Tibial artery (tissue), 4 donors: ENCODE results near the gene ANKRD40CL.
"Not testable (repeated sequence)": the region's sequence is repeated elsewhere in the genome, so short reads cannot be mapped to it uniquely, and the experiment has no call there.

Source experiments
- DNase-seq, 2 donors: peaks; one replicate each; pipeline ENCODE4 v3.0.0-alpha.2; 2019
- H3K27ac ChIP-seq, 2 donors: fragments of 200-600 bp; sonication (generic) in 1 of 2; 1 replicate in 1 of 2; 2 replicates in 1 of 2; pipeline ENCODE4 v1.5.1; 2018 to 2019; ENCODE audit warnings: mild to moderate bottlenecking in 1 of 2
- H3K27me3 ChIP-seq, 2 donors: fragments of 200-600 bp; sonication (generic) in 1 of 2; one replicate each; pipeline versions ENCODE4 v1.5.1 to v1.6.0; 2016 to 2019
- H3K36me3 ChIP-seq, 3 donors: fragments of 200-600 bp; sonication (generic) in 2 of 3; one replicate each; pipeline ENCODE4 v1.5.1; 2016 to 2019; ENCODE audit warnings: mild to moderate bottlenecking in 2 of 3
- H3K4me1 ChIP-seq, 4 donors: fragments of 200-600 bp; sonication (generic) in 2 of 4; 1 replicate in 3 of 4; 2 replicates in 1 of 4; pipeline ENCODE4 v1.5.1; 2016 to 2019
- H3K4me3 ChIP-seq, 2 donors: fragments of 200-600 bp; sonication (generic) in 1 of 2; 1 replicate in 1 of 2; 2 replicates in 1 of 2; pipeline ENCODE4 v1.5.1; 2018 to 2019; ENCODE audit warnings: mild to moderate bottlenecking in 2 of 2
- H3K9me3 ChIP-seq, 3 donors: fragments of 200-600 bp; sonication (generic) in 1 of 3; one replicate each; pipeline ENCODE4 v1.5.1; 2016 to 2019
- intact Hi-C: fragments of 100-400 bp; cut with DNase I; formaldehyde crosslinking; loops from one replicate; pipeline ENCODE4 v1.15.0; 2023; ENCODE audit warnings: low total_unique reads
- TF ChIP-seq, protein P1 (sequence below), 2 experiments: fragments of 200-600 bp in 1 of 2; fragments of 450-650 bp in 1 of 2; IDR thresholded peaks; one replicate each; pipeline ENCODE4 v1.5.1; 2017 to 2019; ENCODE audit warnings: antibody characterized with exemption in 2 of 2, mild to moderate bottlenecking in 1 of 2, moderate library complexity in 1 of 2

The ANKRD40CL gene

DNA sequence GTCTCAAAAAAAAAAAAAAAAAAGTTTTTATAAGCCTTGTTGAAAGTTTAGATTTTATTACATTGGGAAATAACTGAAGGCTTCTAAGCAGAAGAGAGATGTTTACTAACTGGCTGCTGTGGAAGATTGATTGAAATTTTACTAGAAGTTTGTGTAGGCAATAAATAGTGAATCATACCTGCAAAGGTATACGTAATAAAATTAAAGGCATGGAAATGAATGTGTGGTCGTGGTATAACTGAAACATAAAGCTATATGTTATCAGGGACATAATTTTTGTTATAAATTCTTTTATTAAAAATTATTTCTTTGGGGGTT is 39.2 kb downstream of the ANKRD40CL start:
- H3K4me1 ChIP-seq, result peaks cover 3 to 99% (median 59%) of the 10 kb centered on the region in 4 donors
- H3K9me3 ChIP-seq, result no peaks in the 10 kb centered on the region
- TF ChIP-seq, protein P1, sequence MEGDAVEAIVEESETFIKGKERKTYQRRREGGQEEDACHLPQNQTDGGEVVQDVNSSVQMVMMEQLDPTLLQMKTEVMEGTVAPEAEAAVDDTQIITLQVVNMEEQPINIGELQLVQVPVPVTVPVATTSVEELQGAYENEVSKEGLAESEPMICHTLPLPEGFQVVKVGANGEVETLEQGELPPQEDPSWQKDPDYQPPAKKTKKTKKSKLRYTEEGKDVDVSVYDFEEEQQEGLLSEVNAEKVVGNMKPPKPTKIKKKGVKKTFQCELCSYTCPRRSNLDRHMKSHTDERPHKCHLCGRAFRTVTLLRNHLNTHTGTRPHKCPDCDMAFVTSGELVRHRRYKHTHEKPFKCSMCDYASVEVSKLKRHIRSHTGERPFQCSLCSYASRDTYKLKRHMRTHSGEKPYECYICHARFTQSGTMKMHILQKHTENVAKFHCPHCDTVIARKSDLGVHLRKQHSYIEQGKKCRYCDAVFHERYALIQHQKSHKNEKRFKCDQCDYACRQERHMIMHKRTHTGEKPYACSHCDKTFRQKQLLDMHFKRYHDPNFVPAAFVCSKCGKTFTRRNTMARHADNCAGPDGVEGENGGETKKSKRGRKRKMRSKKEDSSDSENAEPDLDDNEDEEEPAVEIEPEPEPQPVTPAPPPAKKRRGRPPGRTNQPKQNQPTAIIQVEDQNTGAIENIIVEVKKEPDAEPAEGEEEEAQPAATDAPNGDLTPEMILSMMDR (IDR thresholded peaks at IDR 0.05), result no peak
- intact Hi-C loops, result no loop called here
- no peak overlapping the region for H3K4me3 ChIP-seq
- DNase-seq, result no peak
- H3K27me3 ChIP-seq, result no peaks in the 10 kb centered on the region
- H3K36me3 ChIP-seq, result no peaks in the 10 kb centered on the region
- no peak overlapping the region for H3K27ac ChIP-seq

DNA sequence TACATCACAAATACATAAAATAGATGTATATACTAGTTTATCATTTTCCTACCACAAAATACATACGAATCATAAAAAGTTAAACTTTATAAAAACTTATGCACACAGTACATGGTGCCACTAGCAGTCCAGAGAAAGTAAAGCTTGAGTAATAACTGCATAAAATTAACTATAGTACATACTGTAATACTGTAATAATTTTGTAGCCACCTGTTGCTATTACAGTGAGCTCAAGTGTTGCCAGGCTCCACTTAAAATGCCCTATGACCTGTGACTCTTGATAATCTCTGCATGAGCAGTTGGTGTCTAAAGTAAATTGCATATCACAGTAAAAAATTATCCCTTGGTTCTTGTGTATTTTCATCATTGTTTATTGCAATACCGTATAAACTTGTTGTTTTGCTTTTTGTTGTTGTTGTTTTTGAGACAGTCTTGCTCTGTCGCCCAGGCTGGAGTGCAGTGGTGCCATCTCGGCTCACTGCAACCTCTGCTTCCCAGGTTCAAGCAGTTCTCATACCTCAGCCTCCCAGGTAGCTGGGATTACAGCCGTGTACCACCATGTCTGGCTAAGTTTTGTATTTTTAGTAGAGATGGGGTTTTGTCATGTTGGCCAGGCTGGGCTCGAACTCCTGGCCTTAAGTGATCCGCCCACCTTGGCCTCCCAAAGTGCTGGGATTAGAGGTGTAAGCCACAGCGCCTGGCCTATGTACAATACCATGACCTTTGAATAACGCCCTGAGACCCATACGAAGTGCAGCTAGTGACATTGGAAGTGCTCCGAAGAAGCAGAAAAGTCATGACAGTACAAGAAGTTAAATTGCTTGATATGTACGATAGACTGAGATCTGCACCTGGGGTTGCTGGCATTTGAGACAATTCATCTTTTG is 41.3 kb downstream of the ANKRD40CL start:
- no peaks in the 10 kb centered on the region for H3K9me3 ChIP-seq
- no peaks in the 10 kb centered on the region for H3K27me3 ChIP-seq
- peaks cover 3 to 100% (median 63%) of the 10 kb centered on the region in 4 donors for H3K4me1 ChIP-seq
- TF ChIP-seq, protein P1 (IDR thresholded peaks at IDR 0.05), result no peak
- H3K36me3 ChIP-seq, result no peaks in the 10 kb centered on the region
- no peak overlapping the region for H3K4me3 ChIP-seq
- intact Hi-C loops, result no loop called here
- H3K27ac ChIP-seq, result no peak overlapping the region
- no peak for DNase-seq

- intact Hi-C loops, H3K9me3 ChIP-seq, DNase-seq, H3K36me3 ChIP-seq, H3K27me3 ChIP-seq, H3K27ac ChIP-seq, H3K4me3 ChIP-seq: not testable (repeated sequence)
- H3K4me1 ChIP-seq, result peaks cover 3 to 90% (median 57%) of the 10 kb centered on the region in 4 donors
Measured at GRCh38 chr17:50724622-50725021, 42.7 kb downstream of the ANKRD40CL start.

GRCh38 chr17:50722746-50723145 is 44.6 kb downstream of the ANKRD40CL start:
- no peak for DNase-seq
- intact Hi-C loops, result no loop called here
- H3K27ac ChIP-seq, result no peak overlapping the region
- H3K9me3 ChIP-seq, result no peaks in the 10 kb centered on the region
- TF ChIP-seq, protein P1 (IDR thresholded peaks at IDR 0.05), result no peak
- H3K27me3 ChIP-seq, result no peaks in the 10 kb centered on the region
- H3K36me3 ChIP-seq, result no peaks in the 10 kb centered on the region
- H3K4me3 ChIP-seq, result no peak overlapping the region
- peaks cover 3 to 76% (median 50%) of the 10 kb centered on the region in 4 donors for H3K4me1 ChIP-seq

GRCh38 chr17:50721194-50722010 is 45.9 kb downstream of the ANKRD40CL start:
- intact Hi-C loops, result no loop called here
- peaks cover 3 to 62% (median 38%) of the 10 kb centered on the region in 4 donors for H3K4me1 ChIP-seq
- H3K27me3 ChIP-seq, result no peaks in the 10 kb centered on the region

More at GRCh38 chr17:50721194-50722010, 45.9 kb downstream of the ANKRD40CL start:
- Histone ChIP-seq H3K36me3 (no peaks in the 10 kb centered on the region), H3K9me3 (no peaks in the 10 kb centered on the region), H3K27ac (peak overlapping the region; percentile 87 to 97), H3K4me3 (peak overlapping the region; percentile 61 to 88)
- DNase-seq, result no peak
- TF ChIP-seq, protein P1 (IDR thresholded peaks at IDR 0.05), result no peak
